H1 (cell line): ENCODE data around the gene OOSP3. TPM values are rescaled to one million over a fixed set of nuclear protein-coding genes. Genes with fewer than 3 reads are reported as not detected.

ENCODE experiments used
- CTCF ChIA-PET: fragments of 300-600 bp; sonication (Branson Sonifier 250); formaldehyde crosslinking; loops from one replicate; lab custom pipeline; 2021; ENCODE audit not compliant: partially characterized antibody; lab: Charles Lee
- POLR2A ChIA-PET: fragments of 300-600 bp; sonication (Branson Sonifier 250); formaldehyde crosslinking; loops from one replicate; lab custom pipeline; 2021; ENCODE audit warnings: inconsistent platforms; ENCODE audit not compliant: partially characterized antibody; lab: Charles Lee
- DNase-seq, 2 experiments: peaks; one replicate each; pipeline versions ENCODE4 v3.0.0 to v3.0.0-alpha.2; 2010 to 2022; ENCODE audit warnings: low spot score in 2 of 2, low read depth in 1 of 2, mixed read lengths in 1 of 2
- FAIRE-seq: peaks from 2 replicates; lab custom pipeline; 2011; peaks lifted over from hg19 to GRCh38; lab: Jason Lieb, UNC
- H2AFZ ChIP-seq: 2 replicates; pipeline ENCODE4 v1.8.1; 2012; ENCODE audit warnings: low read length, inconsistent platforms
- H2AK5ac ChIP-seq: 2 replicates; pipeline ENCODE4 v1.6.1; 2013; ENCODE audit warnings: low read depth, low read length
- H2BK120ac ChIP-seq: replicated peaks from 2 replicates; pipeline ENCODE3; 2013; ENCODE audit warnings: low read depth, low read length, inconsistent platforms
- H2BK12ac ChIP-seq: 2 replicates; pipeline ENCODE4 v1.6.1; 2013; ENCODE audit warnings: low read depth, low read length
- H2BK15ac ChIP-seq: 2 replicates; pipeline ENCODE4 v1.6.1; 2013; ENCODE audit warnings: low read length
- H2BK20ac ChIP-seq: 2 replicates; pipeline ENCODE4 v1.6.1; 2013; ENCODE audit warnings: low read length
- H2BK5ac ChIP-seq: 2 replicates; pipeline ENCODE4 v1.6.1; 2013; ENCODE audit warnings: low read depth, low read length
- H3K14ac ChIP-seq: 2 replicates; pipeline ENCODE4 v1.6.1; 2013; ENCODE audit warnings: inconsistent platforms; ENCODE audit not compliant: insufficient read length
- H3K18ac ChIP-seq: 2 replicates; pipeline ENCODE4 v1.6.1; 2013; ENCODE audit warnings: low read length; ENCODE audit errors: extremely low read depth
- H3K23ac ChIP-seq: 2 replicates; pipeline ENCODE4 v1.6.1; 2013; ENCODE audit warnings: inconsistent platforms; ENCODE audit not compliant: insufficient read length
- H3K23me2 ChIP-seq: 2 replicates; pipeline ENCODE4 v1.6.1; 2013; ENCODE audit warnings: low read depth, low read length
- H3K27ac ChIP-seq: 2 replicates; pipeline ENCODE4 v1.6.1; 2011; ENCODE audit warnings: low read depth, low read length, inconsistent platforms
- H3K27me3 ChIP-seq, 4 experiments: replicated peaks in 1 of 4; 1 replicate in 1 of 4; 2 replicates in 3 of 4; pipeline versions ENCODE4 v1.6.1 to v1.8.1; 2011 to 2013; ENCODE audit warnings: low read length in 3 of 4, mild to moderate bottlenecking in 3 of 4, inconsistent platforms in 2 of 4, mixed read lengths in 2 of 4, moderate library complexity in 1 of 4; ENCODE audit not compliant: control insufficient read depth in 3 of 4, insufficient read depth in 3 of 4; ENCODE audit errors: extremely low read depth in 1 of 4
- H3K36me3 ChIP-seq, 4 experiments: 2 replicates each; pipeline versions ENCODE4 v1.6.1 to v1.8.1; 2011 to 2013; ENCODE audit warnings: mild to moderate bottlenecking in 4 of 4, low read length in 3 of 4, moderate library complexity in 2 of 4, control low read depth in 1 of 4, inconsistent platforms in 1 of 4; ENCODE audit not compliant: insufficient read depth in 4 of 4, control insufficient read depth in 2 of 4
- H3K4ac ChIP-seq: replicated peaks from 2 replicates; pipeline ENCODE3; 2013; ENCODE audit warnings: low read length, low read depth, mixed read lengths, inconsistent platforms; ENCODE audit not compliant: insufficient read length
- H3K4me1 ChIP-seq, 4 experiments: replicated peaks in 1 of 4; 1 replicate in 1 of 4; 2 replicates in 3 of 4; pipeline versions ENCODE4 v1.6.1 to v1.8.1; 2011 to 2013; ENCODE audit warnings: low read length in 3 of 4, inconsistent platforms in 2 of 4, mixed read lengths in 1 of 4; ENCODE audit not compliant: insufficient read depth in 4 of 4, control insufficient read depth in 3 of 4
- H3K4me2 ChIP-seq, 2 experiments: 2 replicates each; pipeline versions ENCODE4 v1.6.1 to v1.8.1; 2011 to 2013; ENCODE audit warnings: low read depth in 2 of 2, low read length in 2 of 2, control low read depth in 1 of 2, inconsistent platforms in 1 of 2, mild to moderate bottlenecking in 1 of 2; ENCODE audit not compliant: insufficient read depth in 1 of 2
- H3K4me3 ChIP-seq, 4 experiments: fragments of 200-600, 300-600 bp in 1 of 4; sonication (generic), shearing (Covaris generic), sonication (Bioruptor Twin) in 1 of 4; 2 replicates each; pipeline versions ENCODE4 v1.5.1 to v1.8.1; 2011 to 2016; ENCODE audit warnings: low read length in 4 of 4, low read depth in 3 of 4, control low read depth in 2 of 4, inconsistent platforms in 2 of 4, mild to moderate bottlenecking in 2 of 4, mixed read lengths in 1 of 4, moderate library complexity in 1 of 4; ENCODE audit not compliant: insufficient read depth in 2 of 4; ENCODE audit errors: extremely low read depth in 1 of 4
- H3K56ac ChIP-seq: replicated peaks from 2 replicates; pipeline ENCODE3; 2013; ENCODE audit warnings: low read depth, mild to moderate bottlenecking, mixed read lengths, low read length, inconsistent platforms; ENCODE audit not compliant: insufficient read length
- H3K79me1 ChIP-seq: 2 replicates; pipeline ENCODE4 v1.6.1; 2013; ENCODE audit warnings: low read depth, low read length, control low read depth
- H3K79me2 ChIP-seq, 2 experiments: 2 replicates each; pipeline versions ENCODE4 v1.6.1 to v1.8.1; 2012 to 2013; ENCODE audit warnings: low read length in 2 of 2, mild to moderate bottlenecking in 2 of 2, inconsistent platforms in 1 of 2; ENCODE audit not compliant: insufficient read depth in 2 of 2, control insufficient read depth in 1 of 2
- H3K9ac ChIP-seq, 4 experiments: replicated peaks in 1 of 4; 1 replicate in 1 of 4; 2 replicates in 3 of 4; pipeline versions ENCODE4 v1.6.1 to v1.8.1; 2011 to 2013; ENCODE audit warnings: low read depth in 3 of 4, low read length in 3 of 4, control low read depth in 2 of 4, mild to moderate bottlenecking in 2 of 4, moderate library complexity in 2 of 4, inconsistent platforms in 1 of 4; ENCODE audit errors: extremely low read depth in 1 of 4
- H3K9me3 ChIP-seq, 2 experiments: 2 replicates each; pipeline versions ENCODE4 v1.6.1 to v1.8.1; 2012 to 2013; ENCODE audit warnings: mild to moderate bottlenecking in 2 of 2, moderate library complexity in 2 of 2, control low read depth in 1 of 2, inconsistent platforms in 1 of 2, low read depth in 1 of 2, low read length in 1 of 2, mixed read lengths in 1 of 2; ENCODE audit not compliant: insufficient read depth in 2 of 2
- H4K20me1 ChIP-seq, 2 experiments: replicated peaks in 1 of 2; 2 replicates each; pipeline versions ENCODE3 to v1.8.1; 2011 to 2013; ENCODE audit warnings: inconsistent platforms in 2 of 2, low read length in 2 of 2, mild to moderate bottlenecking in 1 of 2; ENCODE audit not compliant: insufficient read depth in 2 of 2, control insufficient read depth in 1 of 2
- H4K5ac ChIP-seq: 2 replicates; pipeline ENCODE4 v1.6.1; 2013; ENCODE audit warnings: low read length, low read depth, mixed read lengths, inconsistent platforms; ENCODE audit not compliant: insufficient read length
- H4K8ac ChIP-seq: 2 replicates; pipeline ENCODE4 v1.8.0; 2013; ENCODE audit warnings: mild to moderate bottlenecking, moderate library complexity, low read length, inconsistent platforms; ENCODE audit not compliant: insufficient read depth; ENCODE audit errors: extremely low read depth
- H4K91ac ChIP-seq: replicated peaks from 2 replicates; pipeline ENCODE3; 2013; ENCODE audit warnings: low read length, mixed read lengths, inconsistent platforms; ENCODE audit not compliant: insufficient read length
- CTCF ChIP-seq, 3 experiments: IDR thresholded peaks; 1 replicate in 2 of 3; 2 replicates in 1 of 3; pipeline versions ENCODE4 v1.5.1 to v1.6.1; 2011; ENCODE audit warnings: low read length in 3 of 3, mild to moderate bottlenecking in 3 of 3, inconsistent platforms in 2 of 3, low read depth in 1 of 3, moderate library complexity in 1 of 3; ENCODE audit not compliant: insufficient read depth in 1 of 3; ENCODE audit errors: control extremely low read depth in 1 of 3
- EGR1 ChIP-seq: IDR thresholded peaks from 2 replicates; pipeline ENCODE4 v1.6.1; 2011; ENCODE audit warnings: low read depth, low read length, borderline replicate concordance
- SIRT6 ChIP-seq: IDR thresholded peaks from one replicate; pipeline ENCODE4 v1.7.1; 2012; ENCODE audit warnings: low read length, inconsistent platforms
- SP1 ChIP-seq: IDR thresholded peaks from 2 replicates; pipeline ENCODE4 v1.6.1; 2011; ENCODE audit warnings: low read depth, low read length
- SRF ChIP-seq: IDR thresholded peaks from 2 replicates; pipeline ENCODE4 v1.6.1; 2011; ENCODE audit warnings: mild to moderate bottlenecking, low read depth, low read length, moderate library complexity
- WGBS, 2 experiments: shearing (Covaris generic) in 1 of 2; methylation state at CpG; one replicate each; pipeline versions ENCODE4 v1.1.6 to v1.1.7; 2013 to 2015; ENCODE audit warnings: low lambda C conversion rate in 2 of 2, mixed read lengths in 2 of 2, inconsistent platforms in 1 of 2, low coverage in 1 of 2, missing lambda C conversion rate in 1 of 2; ENCODE audit not compliant: insufficient replicate concordance in 2 of 2, insufficient coverage in 1 of 2, insufficient read length in 1 of 2; ENCODE audit errors: extremely low coverage in 1 of 2, missing lambda C conversion rate in 1 of 2; 5-methylcytosine and 5-hydroxymethylcytosine counted together
- polyA plus RNA-seq, 7 experiments: library from polyadenylated mRNA; depleted of rRNA in 3 of 7; stranded (reverse) in 5 of 7; unstranded in 2 of 7; fragments of >200 nt in 5 of 7; fragments of 200-250 nt in 2 of 7; gene quantifications; 1 replicate in 5 of 7; 2 replicates in 1 of 7; 4 replicates in 1 of 7; pipeline versions ENCODE4 v1.2.1 to v1.2.3, GENCODE V29; 2011 to 2013; ENCODE audit warnings: missing spikeins in 2 of 7, mixed read lengths in 2 of 7
- total RNA-seq: library from RNA; stranded (reverse); fragmentation: NEBNext Ultra II Directional; extraction: Animal tissue kit (Norgen Biotek cat#: 25700); gene quantifications from 2 replicates; pipeline ENCODE4 v1.2.1, GENCODE V29; 2021

Gene OOSP3
- total and polyA plus RNA-seq, 2 of the 8 experiments (the other 6 are each of a cell fraction or from before 2014, with no cell fraction given) = not detected

GRCh38 chr11:59867946-59868345 lies 10.6 kb upstream of the OOSP3 start:
- Histone ChIP-seq H3K4me3 (no peak overlapping the region), H3K27ac (no peak overlapping the region), H4K8ac (no peak overlapping the region), H3K79me1 (no peaks in the 10 kb centered on the region), H3K18ac (no peak overlapping the region), H3K4me1 (no peaks in the 10 kb centered on the region), H4K91ac (no peak overlapping the region), H3K36me3 (no peaks in the 10 kb centered on the region), H3K56ac (no peak overlapping the region), H2AFZ (no peak overlapping the region), H3K4ac (no peak overlapping the region), H2BK120ac (no peak overlapping the region), H3K23me2 (no peaks in the 10 kb centered on the region), H4K5ac (no peak overlapping the region), H2BK20ac (no peak overlapping the region), H3K9me3 (no peaks in the 10 kb centered on the region; a peak in 1 of 4 replicates), H2BK5ac (no peak overlapping the region), H2BK15ac (no peak overlapping the region), H3K79me2 (no peaks in the 10 kb centered on the region), H3K14ac (no peak overlapping the region), H3K27me3 (no peaks in the 10 kb centered on the region), H2AK5ac (no peak overlapping the region), H3K4me2 (no peak overlapping the region), H4K20me1 (no peaks in the 10 kb centered on the region), H2BK12ac (no peak overlapping the region), H3K23ac (no peak overlapping the region), H3K9ac (no peak overlapping the region)
- 87% methylated on average over 2 of the region's 2 CpGs; no CpG with 5 or more reads in 1 of the 2 experiments for WGBS, 2 experiments
- ChIA-PET POLR2A (no interaction called here), CTCF (interaction anchor here (0.5 kb wide), 1 partner anchor 214 kb away, joined by 4 read pairs; no protein-coding TSS in a partner anchor)
- FAIRE-seq (no peak), DNase-seq (no peak)
- TF ChIP-seq SRF (no peak), SIRT6 (no peak), EGR1 (no peak), CTCF (IDR thresholded peaks at IDR 0.05; ENCODE audit: control extremely low read depth in 1 of 3, insufficient read depth in 1 of 3, low read depth in 1 of 3, low read length in 3 of 3) (no peak), SP1 (no peak)
